ENCODE results near the gene VKORC1L1. TPM values are rescaled to one million over a fixed set of nuclear protein-coding genes. Genes with fewer than 3 reads are reported as not detected.
"Not testable (repeated sequence)": the region's sequence is repeated elsewhere in the genome, so short reads cannot be mapped to it uniquely, and the experiment has no call there.

The VKORC1L1 gene
- total RNA-seq, 2 experiments from 2014 or later: 1.9 to 3.0 TPM

- H3K36me3 Mint-ChIP-seq (ENCODE audit: low read depth); H3K36me3 ChIP-seq (ENCODE audit: insufficient read depth, low read length); CTCF ChIA-PET; H3K27ac ChIP-seq (ENCODE audit: low read depth in 1 of 2, low read length in 2 of 2); intact Hi-C loops (cut with DNase I, micrococcal nuclease); H3K27ac Mint-ChIP-seq; H3K4me3 Mint-ChIP-seq; H3K4me1 ChIP-seq (ENCODE audit: insufficient read depth, low read length); H3K4me1 Mint-ChIP-seq (ENCODE audit: low read depth); POLR2A ChIA-PET; H3K9me3 Mint-ChIP-seq; H3K27me3 Mint-ChIP-seq; H3K27me3 ChIP-seq (ENCODE audit: control insufficient read depth in 1 of 2, insufficient read depth in 2 of 2, low read length in 2 of 2); ATAC-seq (ENCODE audit: poor library complexity); DNase-seq; H3K9me3 ChIP-seq (ENCODE audit: control insufficient read depth in 1 of 2, insufficient read depth in 1 of 2, low read length in 2 of 2); H3K4me3 ChIP-seq (ENCODE audit: low read length): not testable (repeated sequence)
Observed at GRCh38 chr7:65853892-65854291, 19.0 kb upstream of the VKORC1L1 start.

- H3K4me3 ChIP-seq (ENCODE audit: low read length); H3K27ac ChIP-seq (ENCODE audit: low read depth in 1 of 2, low read length in 2 of 2); H3K4me3 Mint-ChIP-seq; H3K36me3 ChIP-seq (ENCODE audit: insufficient read depth, low read length); CTCF ChIA-PET; intact Hi-C loops (cut with DNase I, micrococcal nuclease); H3K27me3 ChIP-seq (ENCODE audit: control insufficient read depth in 1 of 2, insufficient read depth in 2 of 2, low read length in 2 of 2); H3K4me1 Mint-ChIP-seq (ENCODE audit: low read depth); H3K27me3 Mint-ChIP-seq; H3K36me3 Mint-ChIP-seq (ENCODE audit: low read depth); POLR2A ChIA-PET; H3K9me3 Mint-ChIP-seq; DNase-seq; ATAC-seq (ENCODE audit: poor library complexity); H3K4me1 ChIP-seq (ENCODE audit: insufficient read depth, low read length); H3K9me3 ChIP-seq (ENCODE audit: control insufficient read depth in 1 of 2, insufficient read depth in 1 of 2, low read length in 2 of 2); H3K27ac Mint-ChIP-seq: not testable (repeated sequence)
Observed at GRCh38 chr7:65857321-65857894, 15.5 kb upstream of the VKORC1L1 start.

- DNase-seq; ATAC-seq (ENCODE audit: poor library complexity); POLR2A ChIA-PET; intact Hi-C loops (cut with DNase I, micrococcal nuclease); H3K27ac Mint-ChIP-seq; H3K4me1 Mint-ChIP-seq (ENCODE audit: low read depth); H3K4me3 Mint-ChIP-seq; H3K27me3 ChIP-seq (ENCODE audit: control insufficient read depth in 1 of 2, insufficient read depth in 2 of 2, low read length in 2 of 2); H3K4me1 ChIP-seq (ENCODE audit: insufficient read depth, low read length); H3K9me3 ChIP-seq (ENCODE audit: control insufficient read depth in 1 of 2, insufficient read depth in 1 of 2, low read length in 2 of 2); H3K27me3 Mint-ChIP-seq; H3K4me3 ChIP-seq (ENCODE audit: low read length); H3K36me3 Mint-ChIP-seq (ENCODE audit: low read depth); H3K9me3 Mint-ChIP-seq; H3K27ac ChIP-seq (ENCODE audit: low read depth in 1 of 2, low read length in 2 of 2); H3K36me3 ChIP-seq (ENCODE audit: insufficient read depth, low read length); CTCF ChIA-PET: not testable (repeated sequence)
Observed at GRCh38 chr7:65858660-65859059, 14.2 kb upstream of the VKORC1L1 start.

- not testable (repeated sequence) for H3K4me3 ChIP-seq (ENCODE audit: low read length); H3K4me1 Mint-ChIP-seq (ENCODE audit: low read depth)
Observed at GRCh38 chr7:65866244-65866643, 6.6 kb upstream of the VKORC1L1 start.

GRCh38 chr7:65867681-65868080 is 5.2 kb upstream of the VKORC1L1 start:
- H3K9me3 ChIP-seq (ENCODE audit: control insufficient read depth in 1 of 2, insufficient read depth in 1 of 2, low read length in 2 of 2); H3K4me3 Mint-ChIP-seq; H3K27ac Mint-ChIP-seq; POLR2A ChIA-PET; DNase-seq; H3K27me3 Mint-ChIP-seq; intact Hi-C loops (cut with DNase I, micrococcal nuclease); ATAC-seq (ENCODE audit: poor library complexity); H3K4me1 ChIP-seq (ENCODE audit: insufficient read depth, low read length); H3K9me3 Mint-ChIP-seq; H3K27me3 ChIP-seq (ENCODE audit: control insufficient read depth in 1 of 2, insufficient read depth in 2 of 2, low read length in 2 of 2); CTCF ChIA-PET; H3K4me1 Mint-ChIP-seq (ENCODE audit: low read depth); H3K36me3 ChIP-seq (ENCODE audit: insufficient read depth, low read length); H3K36me3 Mint-ChIP-seq (ENCODE audit: low read depth); H3K4me3 ChIP-seq (ENCODE audit: low read length); H3K27ac ChIP-seq (ENCODE audit: low read depth in 1 of 2, low read length in 2 of 2): not testable (repeated sequence)

More at GRCh38 chr7:65866244-65866643, 6.6 kb upstream of the VKORC1L1 start:
- H3K27me3 Mint-ChIP-seq; DNase-seq; H3K4me3 Mint-ChIP-seq; H3K27ac Mint-ChIP-seq; H3K36me3 Mint-ChIP-seq (ENCODE audit: low read depth); POLR2A ChIA-PET; H3K27ac ChIP-seq (ENCODE audit: low read depth in 1 of 2, low read length in 2 of 2); H3K36me3 ChIP-seq (ENCODE audit: insufficient read depth, low read length); H3K4me1 ChIP-seq (ENCODE audit: insufficient read depth, low read length); CTCF ChIA-PET; intact Hi-C loops (cut with DNase I, micrococcal nuclease); H3K27me3 ChIP-seq (ENCODE audit: control insufficient read depth in 1 of 2, insufficient read depth in 2 of 2, low read length in 2 of 2); ATAC-seq (ENCODE audit: poor library complexity); H3K9me3 ChIP-seq (ENCODE audit: control insufficient read depth in 1 of 2, insufficient read depth in 1 of 2, low read length in 2 of 2); H3K9me3 Mint-ChIP-seq: not testable (repeated sequence)

- H3K9me3 Mint-ChIP-seq; H3K27ac Mint-ChIP-seq; H3K27ac ChIP-seq (ENCODE audit: low read depth in 1 of 2, low read length in 2 of 2); H3K4me1 Mint-ChIP-seq (ENCODE audit: low read depth); H3K27me3 Mint-ChIP-seq; H3K36me3 ChIP-seq (ENCODE audit: insufficient read depth, low read length); H3K27me3 ChIP-seq (ENCODE audit: control insufficient read depth in 1 of 2, insufficient read depth in 2 of 2, low read length in 2 of 2); intact Hi-C loops (cut with DNase I, micrococcal nuclease); H3K36me3 Mint-ChIP-seq (ENCODE audit: low read depth); H3K4me3 ChIP-seq (ENCODE audit: low read length); DNase-seq; POLR2A ChIA-PET; H3K4me3 Mint-ChIP-seq; H3K9me3 ChIP-seq (ENCODE audit: control insufficient read depth in 1 of 2, insufficient read depth in 1 of 2, low read length in 2 of 2); ATAC-seq (ENCODE audit: poor library complexity): not testable (repeated sequence)
- peaks cover 10% of the 10 kb centered on the region for H3K4me1 ChIP-seq (ENCODE audit: insufficient read depth, low read length)
- CTCF ChIA-PET: interaction anchor here (0.6 kb wide), 1 partner anchor 256 kb away, joined by 3 read pairs; no protein-coding TSS in a partner anchor
Observed at GRCh38 chr7:65869312-65869711, 3.6 kb upstream of the VKORC1L1 start.

GRCh38 chr7:65871451-65871850 is 1.4 kb upstream of the VKORC1L1 start:
- H3K36me3 ChIP-seq (ENCODE audit: insufficient read depth, low read length); H3K9me3 Mint-ChIP-seq; H3K27ac Mint-ChIP-seq; H3K4me3 ChIP-seq (ENCODE audit: low read length); H3K27me3 Mint-ChIP-seq; H3K27me3 ChIP-seq (ENCODE audit: control insufficient read depth in 1 of 2, insufficient read depth in 2 of 2, low read length in 2 of 2); H3K9me3 ChIP-seq (ENCODE audit: control insufficient read depth in 1 of 2, insufficient read depth in 1 of 2, low read length in 2 of 2); H3K27ac ChIP-seq (ENCODE audit: low read depth in 1 of 2, low read length in 2 of 2); H3K36me3 Mint-ChIP-seq (ENCODE audit: low read depth); CTCF ChIA-PET; ATAC-seq (ENCODE audit: poor library complexity): not testable (repeated sequence)
- POLR2A ChIA-PET: interaction anchor here (1.5 kb wide), 1 partner anchor 622 kb away, joined by 3 read pairs; no protein-coding TSS in a partner anchor
- peaks cover 13% of the 10 kb centered on the region for H3K4me1 ChIP-seq (ENCODE audit: insufficient read depth, low read length)
- peaks cover 12% of the 10 kb centered on the region for H3K4me1 Mint-ChIP-seq (ENCODE audit: low read depth)
- intact Hi-C loops (cut with DNase I, micrococcal nuclease): loop anchor here in 1 of 2 experiments (5.0 to 10.0 kb wide), 7 partner anchors 99 to 1557 kb away; partner anchors contain the start of genes CRCP, SBDS, TYW1 and ZNF736
- peak overlapping the region; percentile 25 for H3K4me3 Mint-ChIP-seq
- peak in 2 of 14 experiments; percentile 9 to 15 for DNase-seq
